ENCODE results near the gene SIPA1L3.

The SIPA1L3 gene

DNA sequence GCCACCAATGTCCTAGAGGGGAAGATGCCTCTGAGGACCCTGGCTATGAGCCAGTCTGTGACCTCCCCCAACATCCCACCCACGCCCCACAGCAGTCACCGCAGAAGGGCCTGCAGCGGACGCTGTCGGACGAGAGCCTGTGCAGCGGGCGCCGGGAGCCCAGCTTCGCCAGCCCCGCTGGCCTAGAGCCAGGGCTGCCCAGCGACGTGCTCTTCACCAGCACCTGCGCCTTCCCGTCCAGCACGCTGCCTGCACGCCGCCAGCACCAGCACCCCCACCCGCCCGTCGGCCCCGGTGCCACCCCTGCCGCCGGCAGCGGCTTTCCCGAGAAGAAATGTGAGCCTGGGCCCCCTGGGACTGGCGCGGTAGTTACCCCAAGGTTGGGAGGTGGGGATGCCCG lies 286.4 kb downstream of the SIPA1L3 start:
- DNase-seq (ENCODE audit: low spot score), result no peak

DNA sequence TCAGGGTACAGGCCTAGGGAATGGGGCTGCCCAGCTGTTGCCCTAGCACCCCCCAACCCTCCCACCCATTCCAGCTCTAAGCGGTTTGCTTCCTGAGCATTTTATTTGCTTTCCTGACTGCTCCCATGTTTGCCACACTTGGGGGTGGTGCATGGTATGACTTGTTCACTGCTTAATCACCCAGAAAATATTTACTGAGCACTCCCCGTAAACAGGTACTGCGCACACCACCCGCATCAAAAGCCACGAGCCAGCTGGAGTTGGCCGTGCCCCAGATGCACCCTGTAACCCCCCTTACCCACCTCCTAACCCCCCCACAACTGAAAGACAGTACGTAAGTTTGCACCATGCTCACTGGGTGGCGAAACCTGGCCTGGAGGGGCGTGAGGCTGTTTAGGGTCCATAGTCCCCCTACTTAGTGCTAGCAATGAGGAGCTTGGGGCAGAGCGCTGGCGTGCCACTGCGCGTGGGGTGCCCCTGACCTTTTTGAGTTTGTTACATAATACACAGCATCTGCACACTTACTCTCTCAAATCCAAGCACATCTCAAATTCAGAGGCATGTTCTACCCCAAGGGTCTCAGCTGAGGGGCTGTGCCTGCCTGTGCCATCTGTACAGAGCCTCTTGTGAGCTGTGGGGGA lies 287.2 kb downstream of the SIPA1L3 start:
- DNase-seq (ENCODE audit: low spot score), result no peak

DNA sequence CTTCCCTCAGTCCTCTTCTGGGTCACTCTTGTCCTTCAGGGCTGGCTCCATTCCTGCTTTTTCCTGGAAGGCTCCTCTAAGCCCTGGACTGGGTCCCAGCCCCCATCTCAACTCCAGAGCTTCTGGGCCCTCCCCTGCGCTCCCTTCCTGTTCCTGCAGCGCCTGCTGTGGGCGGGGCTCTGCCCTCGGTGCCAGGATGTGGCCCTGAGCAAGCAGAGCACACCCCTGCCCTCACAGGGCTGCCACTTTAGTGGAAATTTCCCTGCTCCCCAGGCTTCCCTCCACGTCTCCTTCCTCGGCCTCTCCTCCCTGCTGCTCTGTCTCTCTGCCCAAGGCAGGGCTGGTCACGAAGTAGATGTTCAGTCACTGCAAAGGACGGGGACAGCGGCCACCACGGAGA lies 288.2 kb downstream of the SIPA1L3 start:
- no peak for DNase-seq (ENCODE audit: low spot score)

DNA sequence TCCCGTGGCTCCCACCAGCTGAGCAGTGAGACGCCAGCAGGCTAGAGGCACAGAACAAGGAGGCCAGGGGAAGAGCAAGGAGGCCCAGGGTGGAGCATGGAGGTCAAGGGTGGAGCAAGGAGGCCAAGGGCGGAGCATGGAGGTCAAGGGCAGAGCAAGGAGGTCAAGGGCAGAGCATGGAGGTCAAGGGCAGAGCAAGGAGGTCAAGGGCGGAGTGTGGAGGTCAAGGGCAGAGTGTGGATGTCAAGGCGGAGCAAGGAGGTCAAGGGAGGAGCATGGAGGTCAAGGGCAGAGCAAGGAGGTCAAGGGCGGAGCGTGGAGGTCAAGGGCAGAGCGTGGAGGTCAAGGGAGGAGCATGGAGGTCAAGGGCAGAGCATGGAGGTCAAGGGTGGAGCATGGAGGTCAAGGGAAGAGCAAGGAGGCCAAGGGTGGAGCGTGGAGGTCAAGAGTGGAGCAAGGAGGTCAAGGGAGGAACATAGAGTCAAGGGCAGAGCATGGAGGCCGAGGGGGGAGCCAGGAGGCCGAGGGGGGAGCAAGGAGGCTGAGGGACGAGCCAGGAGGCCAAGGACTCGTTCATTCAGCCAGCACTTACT lies 289.3 kb downstream of the SIPA1L3 start:
- DNase-seq (ENCODE audit: low spot score), result no peak

DNA sequence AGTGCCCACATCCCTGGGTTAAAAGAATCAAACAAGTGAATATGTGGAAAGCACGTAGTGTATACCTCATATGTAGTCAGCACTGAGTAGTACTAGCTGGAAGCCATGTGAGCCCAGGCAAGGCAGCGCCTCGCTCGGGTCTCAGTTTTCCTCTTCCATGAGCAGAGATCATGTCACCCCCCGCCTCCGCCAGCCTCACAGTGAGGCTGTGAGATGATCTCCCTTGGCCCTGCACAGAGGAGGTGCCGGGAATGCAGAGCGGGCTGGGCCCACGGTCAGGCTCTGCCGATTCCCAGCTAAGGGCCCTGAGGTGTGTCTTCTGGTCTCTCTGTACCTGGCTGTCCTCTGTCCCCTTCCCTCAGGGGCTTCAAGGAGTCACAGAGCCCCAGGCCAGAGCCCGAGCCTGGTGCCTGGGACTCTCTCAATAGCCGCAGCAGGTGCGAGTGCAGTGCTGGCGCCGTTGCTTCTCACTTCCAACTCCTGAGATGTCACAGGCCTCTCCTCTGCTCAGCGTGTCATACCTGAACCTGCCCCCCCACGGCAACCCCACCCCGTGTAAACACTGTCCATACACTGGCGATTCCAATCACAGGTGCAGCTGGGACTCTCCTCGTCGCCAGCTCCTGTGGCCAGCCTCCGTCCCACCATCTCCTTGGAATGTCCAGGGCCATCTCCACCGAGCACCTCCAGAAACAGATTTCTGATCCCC lies 290.1 kb downstream of the SIPA1L3 start:
- no peak for DNase-seq (ENCODE audit: low spot score)

- DNase-seq (ENCODE audit: low spot score), result no peak
Measured at GRCh38 chr19:38197937-38198704, 291.1 kb downstream of the SIPA1L3 start.

GRCh38 chr19:38199340-38199739 lies 292.3 kb downstream of the SIPA1L3 start:
- DNase-seq (ENCODE audit: low spot score), result no peak

- no peak for DNase-seq (ENCODE audit: low spot score)
Measured at GRCh38 chr19:38201731-38202130, 294.7 kb downstream of the SIPA1L3 start.

GRCh38 chr19:38202504-38202903 lies 295.5 kb downstream of the SIPA1L3 start:
- DNase-seq (ENCODE audit: low spot score), result no peak

DNA sequence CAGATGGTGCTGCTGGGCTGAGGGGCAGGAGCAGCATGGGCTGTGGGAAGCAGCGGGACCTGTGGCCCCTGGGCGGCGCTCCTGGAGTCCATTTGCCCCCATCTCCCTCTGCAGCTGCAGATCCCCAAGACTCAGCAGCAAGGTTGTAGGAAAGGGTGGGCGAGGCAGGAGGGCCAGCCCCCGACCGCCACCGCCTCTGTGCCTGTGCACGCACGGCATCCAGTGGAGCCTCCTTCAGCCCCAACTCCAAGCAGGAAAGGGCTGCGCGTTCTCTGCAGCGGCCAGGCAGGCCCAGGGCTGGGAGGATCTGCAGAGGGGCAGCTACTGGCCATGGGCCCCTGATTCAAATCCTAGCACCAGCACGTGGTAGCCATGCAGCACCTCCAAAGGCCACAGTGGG lies 296.2 kb downstream of the SIPA1L3 start:
- no peak for DNase-seq (ENCODE audit: low spot score)

GRCh38 chr19:38204096-38204495 lies 297.1 kb downstream of the SIPA1L3 start:
- DNase-seq (ENCODE audit: low spot score), result no peak

- DNase-seq (ENCODE audit: low spot score), result no peak
Measured at GRCh38 chr19:38204728-38205127, 297.7 kb downstream of the SIPA1L3 start.

DNA sequence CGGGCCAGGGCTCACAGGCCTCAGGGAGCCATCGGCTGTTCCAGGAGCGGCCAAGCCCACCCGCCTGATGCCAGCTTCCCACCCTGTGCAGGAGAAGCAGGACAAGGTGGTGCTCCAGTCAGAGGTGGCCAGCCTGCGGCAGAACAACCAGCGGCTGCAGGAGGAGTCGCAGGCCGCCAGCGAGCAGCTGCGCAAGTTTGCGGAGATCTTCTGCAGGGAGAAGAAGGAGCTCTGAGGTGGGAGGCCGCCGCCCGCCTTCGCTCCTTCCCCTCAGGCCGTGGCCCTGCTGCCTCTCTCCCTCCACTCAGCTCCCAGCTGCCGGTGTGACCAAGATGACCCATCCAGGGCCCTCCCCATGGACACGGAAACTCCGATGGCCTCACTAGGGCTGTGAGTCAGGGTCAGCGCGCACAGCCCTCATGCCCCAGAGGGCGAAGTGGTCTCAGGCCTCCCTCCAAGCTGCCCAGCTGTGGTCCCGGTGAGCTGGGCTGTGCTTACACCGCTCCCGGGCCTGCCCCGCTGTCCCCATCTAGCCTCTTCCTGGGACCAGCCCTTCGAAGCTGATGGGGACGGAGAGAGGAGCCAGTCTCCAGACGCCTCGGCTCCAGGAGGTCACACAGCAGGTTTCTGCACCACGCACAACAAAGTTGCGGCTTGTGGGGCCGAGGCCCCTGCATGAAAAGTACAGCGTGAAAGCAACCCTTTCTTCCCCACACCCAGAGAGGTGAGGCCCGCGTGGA lies 299.2 kb downstream of the SIPA1L3 start:
- no peak for DNase-seq (ENCODE audit: low spot score)

DNA sequence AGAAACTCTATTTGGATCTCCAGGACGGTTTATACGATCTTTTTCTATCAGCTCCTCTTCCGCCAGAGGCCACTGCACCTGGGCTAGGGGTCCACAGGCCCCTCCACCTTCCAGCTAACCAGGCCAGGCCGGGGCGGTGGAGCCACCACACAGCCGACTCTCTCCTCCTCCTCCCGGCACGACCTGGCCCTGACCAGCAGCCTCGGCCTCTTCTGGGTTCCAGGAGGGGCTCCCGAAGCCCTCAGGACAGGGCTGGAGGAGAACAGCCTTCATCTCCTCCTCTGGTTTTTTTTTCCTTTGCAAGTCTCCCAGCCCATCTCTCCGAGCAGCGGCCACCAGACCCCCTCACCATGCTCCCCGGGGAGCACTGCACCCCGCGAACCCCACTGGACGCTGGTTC lies 299.9 kb downstream of the SIPA1L3 start:
- no peak for DNase-seq (ENCODE audit: low spot score)

DNA sequence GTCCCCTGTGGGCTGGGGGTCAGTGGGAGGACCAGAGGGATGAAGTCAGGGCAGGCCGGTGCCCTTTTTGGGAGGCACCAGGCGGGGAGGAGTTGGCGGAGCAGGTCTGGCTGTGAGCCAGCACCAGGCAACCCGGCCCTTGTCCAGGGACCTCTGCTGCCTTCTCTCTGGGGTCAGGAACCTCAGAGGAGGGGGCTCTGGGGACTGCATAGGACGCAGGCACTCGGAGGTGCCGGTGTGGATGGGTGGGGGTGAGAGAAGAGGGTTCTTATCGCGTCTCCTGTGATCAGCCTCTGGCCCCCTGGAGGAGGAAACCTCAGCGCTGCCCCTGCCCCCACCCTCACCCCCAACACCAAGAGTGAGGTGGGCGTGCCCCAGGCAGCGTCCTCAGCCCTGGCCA lies 300.5 kb downstream of the SIPA1L3 start:
- DNase-seq (ENCODE audit: low spot score), result no peak

GRCh38 chr19:38208571-38208970 lies 301.6 kb downstream of the SIPA1L3 start:
- no peak for DNase-seq (ENCODE audit: low spot score)

GRCh38 chr19:38209152-38209551 lies 302.1 kb downstream of the SIPA1L3 start:
- no peak for DNase-seq (ENCODE audit: low spot score)

- peak; percentile 74 for DNase-seq (ENCODE audit: low spot score)
Measured at GRCh38 chr19:38209671-38210457, 302.9 kb downstream of the SIPA1L3 start.

GRCh38 chr19:38210458-38210987 lies 303.5 kb downstream of the SIPA1L3 start:
- DNase-seq (ENCODE audit: low spot score), result peak; percentile 94

DNA sequence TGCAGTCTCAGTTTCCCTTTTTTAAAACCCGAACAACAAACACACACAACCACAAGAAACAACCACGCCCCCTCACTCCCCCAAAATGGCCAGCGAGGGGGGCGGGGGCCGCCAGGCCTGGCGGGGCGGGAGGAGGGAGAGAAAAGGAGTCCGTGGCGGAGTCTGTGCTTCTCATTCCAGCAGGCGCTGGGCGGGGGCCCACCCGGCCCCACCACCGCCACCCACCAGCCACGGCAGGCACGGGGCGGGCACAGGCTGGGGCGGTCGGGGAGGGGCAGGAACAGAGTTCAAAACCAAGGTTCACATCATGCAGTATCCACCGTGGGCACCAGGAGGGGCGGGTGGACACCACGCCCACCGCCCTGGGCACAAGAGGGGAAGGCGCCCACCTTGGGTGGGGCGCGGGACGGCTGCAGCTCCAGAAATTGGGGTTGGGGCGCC lies 304.2 kb downstream of the SIPA1L3 start:
- DNase-seq (ENCODE audit: low spot score), result peak; percentile 70

GRCh38 chr19:38211766-38212165 lies 304.8 kb downstream of the SIPA1L3 start:
- DNase-seq (ENCODE audit: low spot score), result no peak

Measured in ecto neural progenitor cell (in vitro differentiated cells).